ENCODE results near the gene SERPINB8. TPM values are rescaled to one million over a fixed set of nuclear protein-coding genes. Genes with fewer than 3 reads are reported as not detected.

Gene SERPINB8
- polyA plus RNA-seq, 1 donor (not counting 4 experiments of a cell fraction or from before 2014, with no cell fraction given), result 48.9 TPM

GRCh38 chr18:63951302-63951705, 18.6 kb upstream of the SERPINB8 start:
- DNase-seq (ENCODE audit: low read depth, low spot score) (no peak), FAIRE-seq (no peak)
- Histone ChIP-seq H3K4me2 (ENCODE audit: control insufficient read depth, extremely low read depth, insufficient read depth, low read depth, low read length) (no peak overlapping the region), H3K27me3 (ENCODE audit: control insufficient read depth, extremely low read depth, insufficient read depth, low read length) (no peaks in the 10 kb centered on the region), H3K36me3 (ENCODE audit: control insufficient read depth in 2 of 2, extremely low read depth in 1 of 2, insufficient read depth in 2 of 2, low read length in 2 of 2) (no peaks in the 10 kb centered on the region), H3K9me3 (ENCODE audit: control insufficient read depth, low read depth, low read length) (no peaks in the 10 kb centered on the region), H4K20me1 (ENCODE audit: control insufficient read depth, extremely low read depth, insufficient read depth, low read length) (no peaks in the 10 kb centered on the region), H3K27ac (ENCODE audit: control insufficient read depth, insufficient read depth, low read length) (no peak overlapping the region), H3K4me3 (ENCODE audit: control insufficient read depth in 2 of 3, extremely low read depth in 1 of 3, insufficient read depth in 2 of 3, low read depth in 1 of 3, low read length in 3 of 3) (no peak overlapping the region), H3K9ac (ENCODE audit: control insufficient read depth, extremely low read depth, insufficient read depth, low read length) (no peak overlapping the region), H3K79me2 (ENCODE audit: control insufficient read depth, insufficient read depth, low read length) (no peaks in the 10 kb centered on the region), H3K9me1 (ENCODE audit: control insufficient read depth, extremely low read depth, insufficient read depth, low read length) (no peaks in the 10 kb centered on the region), H3K4me1 (ENCODE audit: control insufficient read depth, extremely low read depth, insufficient read depth, low read length) (peaks cover 11% of the 10 kb centered on the region), H2AFZ (ENCODE audit: control insufficient read depth, low read length) (no peak overlapping the region)
- TF ChIP-seq EZH2 (IDR thresholded peaks at IDR 0.05; ENCODE audit: low read length), result no peak
- TF ChIP-seq, protein P1, sequence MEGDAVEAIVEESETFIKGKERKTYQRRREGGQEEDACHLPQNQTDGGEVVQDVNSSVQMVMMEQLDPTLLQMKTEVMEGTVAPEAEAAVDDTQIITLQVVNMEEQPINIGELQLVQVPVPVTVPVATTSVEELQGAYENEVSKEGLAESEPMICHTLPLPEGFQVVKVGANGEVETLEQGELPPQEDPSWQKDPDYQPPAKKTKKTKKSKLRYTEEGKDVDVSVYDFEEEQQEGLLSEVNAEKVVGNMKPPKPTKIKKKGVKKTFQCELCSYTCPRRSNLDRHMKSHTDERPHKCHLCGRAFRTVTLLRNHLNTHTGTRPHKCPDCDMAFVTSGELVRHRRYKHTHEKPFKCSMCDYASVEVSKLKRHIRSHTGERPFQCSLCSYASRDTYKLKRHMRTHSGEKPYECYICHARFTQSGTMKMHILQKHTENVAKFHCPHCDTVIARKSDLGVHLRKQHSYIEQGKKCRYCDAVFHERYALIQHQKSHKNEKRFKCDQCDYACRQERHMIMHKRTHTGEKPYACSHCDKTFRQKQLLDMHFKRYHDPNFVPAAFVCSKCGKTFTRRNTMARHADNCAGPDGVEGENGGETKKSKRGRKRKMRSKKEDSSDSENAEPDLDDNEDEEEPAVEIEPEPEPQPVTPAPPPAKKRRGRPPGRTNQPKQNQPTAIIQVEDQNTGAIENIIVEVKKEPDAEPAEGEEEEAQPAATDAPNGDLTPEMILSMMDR (optimal IDR thresholded peaks at IDR 0.05 in 1 of 3, IDR thresholded peaks at IDR 0.05 in 1 of 3, conservative IDR thresholded peaks at IDR 0.05 in 1 of 3; ENCODE audit: extremely low read depth in 1 of 3, insufficient read depth in 2 of 3, low read length in 3 of 3), result peak in 1 of 3 experiments; percentile 38
- dilution Hi-C loops (cut with MboI; ENCODE audit: extremely low pct_ligation_motif_present, low sequenced_read_pairs), result no loop called here

GRCh38 chr18:63953811-63954210, 16.1 kb upstream of the SERPINB8 start:
- dilution Hi-C loops (cut with MboI; ENCODE audit: extremely low pct_ligation_motif_present, low sequenced_read_pairs), result no loop called here
- Histone ChIP-seq H3K4me1 (ENCODE audit: control insufficient read depth, extremely low read depth, insufficient read depth, low read length) (peaks cover 6% of the 10 kb centered on the region), H4K20me1 (ENCODE audit: control insufficient read depth, extremely low read depth, insufficient read depth, low read length) (no peaks in the 10 kb centered on the region), H3K27me3 (ENCODE audit: control insufficient read depth, extremely low read depth, insufficient read depth, low read length) (no peaks in the 10 kb centered on the region), H3K4me3 (ENCODE audit: control insufficient read depth in 2 of 3, extremely low read depth in 1 of 3, insufficient read depth in 2 of 3, low read depth in 1 of 3, low read length in 3 of 3) (no peak overlapping the region), H3K27ac (ENCODE audit: control insufficient read depth, insufficient read depth, low read length) (no peak overlapping the region), H3K9me3 (ENCODE audit: control insufficient read depth, low read depth, low read length) (no peaks in the 10 kb centered on the region), H3K9ac (ENCODE audit: control insufficient read depth, extremely low read depth, insufficient read depth, low read length) (no peak overlapping the region), H2AFZ (ENCODE audit: control insufficient read depth, low read length) (no peak overlapping the region), H3K79me2 (ENCODE audit: control insufficient read depth, insufficient read depth, low read length) (no peaks in the 10 kb centered on the region), H3K4me2 (ENCODE audit: control insufficient read depth, extremely low read depth, insufficient read depth, low read depth, low read length) (no peak overlapping the region), H3K36me3 (ENCODE audit: control insufficient read depth in 2 of 2, extremely low read depth in 1 of 2, insufficient read depth in 2 of 2, low read length in 2 of 2) (no peaks in the 10 kb centered on the region), H3K9me1 (ENCODE audit: control insufficient read depth, extremely low read depth, insufficient read depth, low read length) (no peaks in the 10 kb centered on the region)
- FAIRE-seq (no peak), DNase-seq (ENCODE audit: low read depth, low spot score) (no peak)
- no peak for TF ChIP-seq EZH2 (IDR thresholded peaks at IDR 0.05; ENCODE audit: low read length)
- TF ChIP-seq, protein P1 (optimal IDR thresholded peaks at IDR 0.05 in 1 of 3, IDR thresholded peaks at IDR 0.05 in 1 of 3, conservative IDR thresholded peaks at IDR 0.05 in 1 of 3; ENCODE audit: extremely low read depth in 1 of 3, insufficient read depth in 2 of 3, low read length in 3 of 3), result no peak
